Measurements from ENCODE around the gene FYN. TPM values are rescaled to one million over a fixed set of nuclear protein-coding genes. Genes with fewer than 3 reads are reported as not detected.
"Not testable (repeated sequence)": the region's sequence is repeated elsewhere in the genome, so short reads cannot be mapped to it uniquely, and the experiment has no call there.

FYN gene
- total RNA-seq, 1 experiment from 2014 or later: 95.8 TPM

DNA sequence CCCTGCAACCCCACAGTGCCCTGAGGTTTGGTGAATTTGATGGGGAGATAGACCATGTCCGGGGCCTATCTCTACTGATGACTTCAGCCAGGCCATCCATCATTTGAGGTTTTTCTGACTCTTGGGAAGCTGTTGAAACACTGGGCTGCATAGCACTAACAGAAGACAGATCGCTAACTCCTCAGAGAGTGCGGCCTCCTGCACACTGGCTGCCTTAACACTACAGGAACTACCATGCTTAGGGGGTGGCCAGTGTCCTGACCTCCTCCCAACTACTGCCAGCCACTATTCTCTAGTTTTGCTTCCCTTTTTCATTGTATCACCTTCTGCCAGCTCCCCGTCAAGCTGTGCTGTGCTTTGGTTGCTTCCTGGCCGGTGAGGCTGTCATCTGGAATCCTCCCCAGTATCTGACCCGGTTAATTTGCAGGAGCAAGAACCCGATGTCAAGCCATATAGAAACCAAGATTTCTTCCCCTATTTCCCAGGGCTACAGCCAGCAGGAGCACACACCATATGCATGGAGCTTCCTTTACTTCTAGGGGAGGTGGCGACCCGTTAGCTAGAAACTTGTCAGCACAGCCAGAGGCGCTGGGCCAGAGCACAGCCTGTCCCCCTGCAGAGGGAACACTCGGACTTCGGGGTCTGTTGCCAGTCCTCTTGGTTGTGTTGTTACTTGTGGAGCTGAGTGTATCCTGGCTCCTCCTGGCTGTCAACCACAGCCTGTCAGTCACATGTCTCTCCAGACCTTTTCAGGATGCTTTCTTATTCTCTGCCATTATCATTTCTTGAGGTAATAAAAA, 210.3 kb downstream of the FYN start:
- no peak for DNase-seq (ENCODE audit: low read depth)

- no peak for DNase-seq (ENCODE audit: low read depth)
These were observed 211.0 kb downstream of the FYN start for GRCh38 chr6:111662072-111662793.

DNA sequence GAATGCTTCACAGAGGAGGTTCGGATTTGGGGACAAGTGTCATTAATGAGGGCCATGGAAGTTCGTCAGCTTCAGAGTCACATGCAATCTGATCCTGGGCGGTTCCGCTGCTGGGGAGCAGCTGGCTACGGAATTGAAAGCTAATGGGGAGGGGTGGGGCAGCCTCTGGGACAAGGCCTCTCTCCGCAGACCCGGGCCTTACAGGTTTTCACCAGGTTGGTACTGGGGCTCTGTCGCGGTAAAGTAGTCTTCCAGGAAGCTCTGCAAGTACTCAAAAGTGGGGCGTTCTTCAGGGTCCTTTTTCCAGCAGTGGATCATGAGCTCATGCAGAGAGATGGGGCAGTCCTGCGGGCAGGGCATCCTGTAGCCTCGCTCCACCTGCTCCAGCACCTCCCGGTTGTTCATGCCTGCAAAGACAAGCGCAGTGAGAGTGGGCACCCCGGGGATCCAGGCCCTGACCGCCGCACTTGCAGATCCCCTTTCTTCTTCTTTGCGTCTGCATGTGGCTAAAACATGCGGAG, 211.7 kb downstream of the FYN start:
- DNase-seq (ENCODE audit: low read depth): no peak

DNA sequence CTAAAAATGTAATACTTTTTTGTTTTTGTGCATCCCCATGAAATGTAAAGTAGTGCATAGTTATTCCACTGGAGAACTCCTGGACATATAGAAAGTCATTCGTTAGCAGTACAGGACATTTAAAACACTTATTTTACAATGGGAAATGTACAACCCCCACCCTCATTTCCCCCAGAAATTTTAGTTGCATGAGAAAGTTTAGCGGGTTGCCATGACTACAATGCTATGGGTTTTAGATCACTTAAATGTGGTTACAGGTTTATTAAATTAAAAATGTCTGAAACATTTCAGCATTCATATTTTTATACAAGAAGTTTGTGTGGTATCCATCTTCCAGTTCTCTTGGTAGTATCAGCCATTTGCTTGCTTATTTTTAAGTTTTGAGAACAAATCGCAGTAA, 212.7 kb downstream of the FYN start:
- DNase-seq (ENCODE audit: low read depth): no peak

DNA sequence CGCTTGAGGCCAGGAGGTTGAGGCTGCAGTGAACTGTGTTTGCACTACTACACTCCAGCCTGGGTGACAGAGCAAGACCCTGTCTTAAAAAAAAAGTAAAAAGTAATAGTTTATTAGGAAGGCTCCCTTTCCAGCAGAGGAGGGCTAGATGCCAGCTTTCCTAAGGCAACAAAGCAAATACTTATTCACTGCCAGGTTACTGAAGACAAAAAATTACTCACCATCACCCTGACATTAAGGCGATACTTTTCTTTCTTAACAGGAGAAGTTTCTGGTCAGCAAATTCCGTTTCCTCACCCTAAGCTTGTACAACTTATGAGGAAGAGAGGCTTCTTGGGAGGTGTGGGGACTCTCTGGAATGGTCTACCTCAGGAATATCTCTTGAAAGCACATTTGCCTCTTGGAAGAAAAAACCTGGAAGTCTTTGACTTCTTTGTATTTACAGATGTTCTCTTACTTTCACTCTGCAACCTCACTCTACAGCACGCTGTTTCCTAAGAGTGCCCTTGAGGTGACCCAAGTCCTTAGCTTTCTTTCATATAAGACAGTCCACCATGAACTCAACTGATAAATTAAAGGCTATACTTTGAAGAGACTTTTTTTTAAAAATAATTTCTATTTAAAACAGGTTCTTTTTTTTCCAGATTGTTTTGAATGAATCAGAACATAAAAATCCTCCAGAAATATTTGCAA, 214.6 kb downstream of the FYN start:
- DNase-seq (ENCODE audit: low read depth): no peak

GRCh38 chr6:111657146-111657545, 216.1 kb downstream of the FYN start:
- DNase-seq (ENCODE audit: low read depth): peak; percentile 85

DNA sequence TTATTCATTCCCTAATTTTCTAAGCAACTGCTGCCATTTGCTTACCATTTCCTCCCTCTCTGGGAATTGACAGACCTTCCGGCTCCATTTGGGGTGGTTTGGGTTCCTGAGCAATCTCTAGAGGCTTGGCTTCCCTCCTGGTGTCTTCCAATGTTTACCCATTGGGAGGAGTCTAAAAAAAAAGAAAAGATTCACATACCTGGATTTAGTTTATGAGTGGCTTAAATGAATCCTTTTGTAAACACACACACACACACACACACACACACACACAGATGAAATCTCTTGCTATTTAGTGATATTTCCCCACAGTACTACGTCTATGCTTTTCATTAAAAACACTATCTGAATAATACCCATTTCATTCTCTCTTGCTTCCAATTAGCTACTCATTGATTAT, 219.3 kb downstream of the FYN start:
- no peak for DNase-seq (ENCODE audit: low read depth)

- no peak for DNase-seq (ENCODE audit: low read depth)
These were observed 219.8 kb downstream of the FYN start for GRCh38 chr6:111653434-111653833.

DNA sequence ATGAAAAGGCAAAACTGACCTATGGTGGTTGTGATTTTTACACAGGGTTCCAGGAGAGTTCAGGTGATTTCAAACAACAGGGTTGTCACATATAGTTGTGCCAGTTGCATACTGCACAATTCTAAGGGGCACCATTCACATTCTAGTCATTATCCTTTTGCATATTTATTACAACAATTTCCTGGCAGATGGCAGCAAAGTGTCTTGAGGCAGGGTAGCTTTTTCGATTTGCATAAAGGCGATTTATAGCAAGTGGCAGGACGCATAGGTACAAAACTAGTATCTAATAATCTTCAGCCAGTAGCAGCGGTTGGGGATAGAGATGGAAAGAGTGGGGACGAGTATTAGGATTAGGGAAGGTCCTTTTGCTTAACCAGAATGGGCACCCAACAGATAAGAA, 221.1 kb downstream of the FYN start:
- DNase-seq (ENCODE audit: low read depth): no peak

DNA sequence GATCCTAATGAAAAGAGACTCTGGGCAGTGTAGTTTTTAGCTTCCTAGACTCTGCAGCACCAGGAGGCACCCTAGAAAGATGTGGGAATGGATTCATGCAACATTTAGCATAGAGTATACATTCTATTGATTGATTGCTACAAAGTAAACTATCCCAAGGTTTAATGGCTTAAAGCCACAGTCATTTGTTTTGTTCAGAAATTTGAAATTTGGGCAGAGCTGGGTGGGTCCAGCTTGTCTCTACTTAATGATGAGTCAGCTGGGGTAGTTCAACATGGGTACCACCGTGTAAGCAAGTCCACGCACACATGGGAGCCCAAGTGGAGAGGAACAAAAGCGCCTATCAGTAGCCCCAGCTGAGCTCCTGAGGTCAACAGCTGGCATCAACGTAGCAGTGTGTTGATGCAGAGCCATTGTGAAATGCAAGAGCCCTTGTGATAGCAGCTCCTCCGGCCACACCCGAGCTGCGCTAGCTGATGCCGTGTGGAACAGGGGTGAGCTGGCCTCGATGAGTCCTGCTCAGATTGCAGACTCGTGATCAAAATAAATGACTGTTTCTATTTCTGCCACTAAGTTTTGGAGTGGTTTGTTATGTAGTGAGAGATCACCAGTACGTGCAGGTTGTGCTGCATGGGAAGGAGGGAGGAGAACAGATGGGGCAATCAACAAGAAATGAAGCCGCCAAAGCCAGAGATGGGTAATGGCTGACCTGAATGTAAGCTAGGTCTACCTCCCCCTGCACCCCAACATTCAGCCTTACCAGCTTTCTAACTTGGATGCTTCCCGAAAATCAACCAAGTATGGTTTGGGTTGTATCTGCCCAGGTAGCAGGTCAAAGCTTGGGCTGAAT, 221.8 kb downstream of the FYN start:
- no peak for DNase-seq (ENCODE audit: low read depth)

DNA sequence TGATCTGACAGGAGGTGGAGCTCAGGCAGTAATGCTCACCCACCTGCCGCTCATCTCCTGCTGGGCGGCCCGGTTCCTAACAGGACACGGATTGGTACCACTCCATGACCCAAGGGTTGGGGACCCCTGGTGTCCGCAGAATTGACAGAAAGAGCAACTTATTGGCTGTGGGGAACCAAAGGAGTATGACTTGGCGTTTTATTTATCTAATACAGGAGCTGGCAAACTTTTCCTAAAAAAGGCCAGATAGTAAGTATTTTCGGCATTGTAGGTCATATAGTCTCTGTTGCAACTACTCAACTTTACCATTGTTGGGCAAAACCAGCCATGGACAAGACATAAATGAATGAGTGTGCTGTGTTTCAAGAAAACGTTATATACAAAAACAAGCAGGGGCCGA, 223.2 kb downstream of the FYN start:
- DNase-seq (ENCODE audit: low read depth): no peak

DNA sequence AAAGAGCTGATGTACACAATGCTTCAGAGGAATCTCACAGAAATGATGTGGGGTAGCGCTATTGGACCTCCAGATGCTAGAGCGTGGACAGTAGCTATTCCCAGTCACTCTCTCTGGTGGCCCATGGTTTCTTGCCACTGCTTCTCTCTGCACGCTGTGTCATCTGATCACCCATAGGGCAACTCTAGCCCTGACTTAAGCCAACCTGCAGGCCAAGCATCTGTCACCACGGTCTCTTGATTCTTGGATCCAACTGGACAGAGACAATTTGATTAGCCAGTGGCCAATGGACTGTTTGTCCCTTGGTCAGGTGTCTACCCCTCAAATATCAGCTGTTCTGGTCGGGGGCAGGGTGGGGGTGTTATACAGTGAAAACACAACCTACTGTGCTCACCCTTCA, 225.2 kb downstream of the FYN start:
- DNase-seq (ENCODE audit: low read depth): no peak

DNA sequence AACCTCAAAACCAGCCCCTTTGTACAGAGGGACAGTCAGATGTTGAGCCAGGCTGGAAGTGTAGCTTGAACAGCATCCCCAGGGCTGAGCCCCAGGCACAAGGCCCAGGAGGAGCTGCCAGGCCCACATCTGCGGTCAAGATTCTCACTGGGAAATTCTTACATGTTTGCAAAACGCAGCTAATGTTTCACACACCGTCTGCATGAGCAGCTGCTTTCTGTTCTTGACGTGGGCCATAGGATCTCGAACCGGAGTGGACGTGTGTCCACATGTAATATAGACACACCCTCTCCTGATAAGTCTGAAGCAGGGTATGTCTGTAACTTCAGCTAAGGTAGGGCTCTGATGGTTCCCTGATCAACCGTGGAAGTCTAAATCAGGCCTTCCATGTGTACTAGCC, 226.3 kb downstream of the FYN start:
- DNase-seq (ENCODE audit: low read depth): peak; percentile 46

DNA sequence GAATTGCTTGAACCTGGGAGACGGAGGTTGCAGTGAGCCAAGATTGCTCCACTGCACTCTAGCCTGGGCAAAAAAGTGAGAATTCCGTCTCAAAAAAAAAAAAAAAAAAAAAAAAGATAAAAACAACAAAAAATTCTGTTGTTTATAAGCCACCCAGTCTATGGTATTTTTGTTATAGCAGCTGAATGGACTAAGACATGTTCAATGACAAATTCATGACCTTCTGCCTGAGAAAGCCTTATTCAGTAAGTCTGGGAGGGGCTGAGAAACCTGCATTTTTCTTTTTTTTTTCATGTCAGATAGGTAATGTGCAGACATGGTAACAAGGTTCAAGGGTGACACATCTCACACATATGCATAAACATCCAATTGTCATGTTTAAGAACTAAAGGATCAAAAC, 227.2 kb downstream of the FYN start:
- DNase-seq (ENCODE audit: low read depth): no peak

DNA sequence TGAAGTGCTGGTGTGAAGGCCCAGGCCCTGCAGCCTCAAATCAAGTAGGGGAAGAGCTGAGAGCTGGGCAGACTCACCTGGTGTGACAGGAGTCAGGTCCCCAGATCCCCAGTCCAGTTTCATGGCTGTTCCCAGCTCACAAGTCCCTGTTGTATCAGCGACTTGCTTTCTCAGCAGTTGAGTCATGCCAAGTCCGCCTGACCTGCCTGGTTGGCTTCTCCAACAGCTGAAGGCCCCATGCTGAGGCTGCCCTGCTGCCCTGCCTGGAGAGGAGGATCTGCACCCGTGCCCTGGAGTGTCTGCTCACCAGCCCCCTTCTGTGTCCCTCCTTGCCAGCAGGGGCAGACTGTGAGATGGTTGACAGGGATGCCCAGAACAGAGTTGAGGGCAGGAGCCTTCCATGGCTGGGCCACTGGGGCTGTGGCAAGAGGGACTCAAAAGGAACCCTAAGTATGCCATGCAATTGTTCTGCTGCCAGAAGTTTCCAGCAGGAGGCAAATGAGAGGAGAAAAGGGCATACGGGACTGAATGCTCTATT, 228.3 kb downstream of the FYN start:
- no peak for DNase-seq (ENCODE audit: low read depth)

DNA sequence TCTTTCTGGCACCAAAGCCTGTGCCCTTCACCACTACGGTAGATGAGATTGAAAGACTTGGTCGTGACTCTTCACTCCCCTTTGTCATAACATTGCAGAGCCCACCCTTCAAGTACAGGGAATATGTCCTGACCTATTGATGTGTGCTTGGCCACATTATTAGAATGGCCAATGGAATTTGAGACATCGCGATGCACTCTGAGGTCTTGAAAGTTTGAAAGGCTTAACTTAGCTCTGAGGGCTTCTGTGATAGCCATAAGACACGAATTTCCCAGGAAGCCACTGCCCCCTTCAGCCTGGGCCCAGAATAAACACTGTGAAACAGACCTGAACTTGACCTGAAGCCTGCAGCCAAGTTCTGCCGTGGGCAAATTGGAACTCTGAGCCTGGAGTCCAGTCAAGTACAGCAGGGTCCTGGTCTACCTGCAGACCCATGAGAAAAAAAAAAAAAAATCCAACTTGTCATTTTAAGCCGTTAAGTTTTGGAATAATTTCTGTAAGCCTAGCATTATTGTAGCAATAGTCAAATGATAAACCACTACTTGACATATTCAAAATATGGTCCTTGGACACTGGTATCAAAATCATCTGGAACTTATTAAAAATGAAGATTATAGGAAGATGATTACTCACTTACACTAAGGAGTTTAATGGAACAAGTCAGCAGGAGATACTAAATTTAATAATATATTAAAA, 230.6 kb downstream of the FYN start:
- DNase-seq (ENCODE audit: low read depth): peak; percentile 71

- no peak for DNase-seq (ENCODE audit: low read depth)
These were observed 234.0 kb downstream of the FYN start for GRCh38 chr6:111639266-111639665.

DNA sequence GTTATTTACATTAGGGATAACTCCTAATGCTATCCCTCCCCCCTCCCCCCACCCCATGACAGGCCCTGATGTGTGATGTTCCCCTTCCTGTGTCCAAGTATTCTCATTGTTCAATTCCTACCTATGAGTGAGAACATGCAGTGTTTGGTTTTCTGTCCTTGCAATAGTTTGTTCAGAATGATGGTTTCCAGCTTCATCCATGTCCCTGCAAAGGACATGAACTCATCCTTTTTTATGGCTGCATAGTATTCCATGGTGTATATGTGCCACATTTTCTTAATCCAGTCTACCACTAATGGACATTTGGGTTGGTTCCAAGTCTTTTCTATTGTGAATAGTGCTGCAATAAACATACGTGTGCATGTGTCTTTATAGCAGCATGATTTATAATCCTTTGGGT, 238.3 kb downstream of the FYN start:
- not testable (repeated sequence) for DNase-seq (ENCODE audit: low read depth)

GRCh38 chr6:111633822-111634221, 239.4 kb downstream of the FYN start:
- no peak for DNase-seq (ENCODE audit: low read depth)

DNA sequence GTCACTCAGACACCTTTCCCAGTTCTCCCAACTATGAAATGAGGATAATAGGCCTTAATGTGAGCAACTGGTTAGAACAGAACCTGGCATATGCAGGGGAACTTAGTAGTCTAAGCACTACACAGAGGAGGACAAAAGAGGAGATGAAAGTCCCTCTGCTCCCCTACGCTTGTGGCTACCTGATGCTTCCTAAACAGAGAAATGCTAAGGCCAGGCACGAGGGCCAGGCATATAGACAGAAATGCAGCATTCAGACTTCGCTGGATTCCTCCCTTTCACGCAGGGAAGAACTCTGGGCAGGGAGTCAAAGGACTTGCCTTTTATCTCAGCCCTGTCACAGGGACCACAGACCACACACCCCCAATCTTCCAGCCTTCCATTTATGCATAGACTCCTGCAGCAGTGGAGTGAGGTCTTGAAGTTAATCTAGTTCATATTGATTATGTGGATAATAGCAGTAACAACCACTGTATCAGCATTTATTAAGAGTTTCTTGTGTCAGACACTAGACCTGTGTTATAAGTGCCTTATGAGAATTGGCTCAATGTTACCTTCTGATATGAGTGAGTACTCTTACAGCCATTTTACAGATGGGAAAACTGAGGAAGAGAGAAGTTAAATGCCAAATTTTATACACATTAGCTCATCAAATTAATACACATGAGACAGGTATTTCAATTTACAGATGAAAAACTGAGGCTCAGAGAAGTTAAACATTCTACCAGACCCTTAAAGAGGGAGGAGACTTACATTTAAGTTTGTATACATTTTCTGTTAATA, 240.6 kb downstream of the FYN start:
- no peak for DNase-seq (ENCODE audit: low read depth)

All from LHCN-M2 (cell line).